Activated T-cell treated with anti-CD3 and anti-CD28 coated beads for 4 hours (primary cell): ENCODE measurements around the gene HSPBAP1.

ENCODE experiments used
- DNase-seq: peaks from one replicate; pipeline ENCODE4 v3.0.0-alpha.2; 2020

The HSPBAP1 gene

GRCh38 chr3:122793568-122794416 is at the start of gene HSPBAP1:
Gene HSPBAP1, minus strand, starts transcription at chr3:122793831. Its CDS starts 151 bp downstream, at chr3:122793680.
- peak; percentile 84 for DNase-seq

GRCh38 chr3:122835590-122835989 is 42.0 kb upstream of the HSPBAP1 start:
- DNase-seq, result no peak

- no peak for DNase-seq
These were observed 34.6 kb upstream of the HSPBAP1 start for GRCh38 chr3:122828281-122828680.

- DNase-seq, result no peak
These were observed 32.6 kb upstream of the HSPBAP1 start for GRCh38 chr3:122826278-122826677.

GRCh38 chr3:122825460-122825859 is 31.8 kb upstream of the HSPBAP1 start:
- no peak for DNase-seq

GRCh38 chr3:122824465-122825381 is 31.1 kb upstream of the HSPBAP1 start:
- no peak for DNase-seq

- DNase-seq, result no peak
These were observed 23.0 kb upstream of the HSPBAP1 start for GRCh38 chr3:122816587-122816986.

- DNase-seq, result no peak
These were observed 17.1 kb upstream of the HSPBAP1 start for GRCh38 chr3:122810734-122811133.

GRCh38 chr3:122803977-122804376 is 10.3 kb upstream of the HSPBAP1 start:
- DNase-seq, result no peak

GRCh38 chr3:122802323-122802722 is 8.7 kb upstream of the HSPBAP1 start:
- no peak for DNase-seq

GRCh38 chr3:122800706-122801237 is 7.1 kb upstream of the HSPBAP1 start:
- DNase-seq, result no peak

GRCh38 chr3:122800031-122800430 is 6.4 kb upstream of the HSPBAP1 start:
- no peak for DNase-seq

- no peak for DNase-seq
These were observed 5.7 kb upstream of the HSPBAP1 start for GRCh38 chr3:122799322-122799721.

GRCh38 chr3:122797291-122797690 is 3.7 kb upstream of the HSPBAP1 start:
- no peak for DNase-seq

GRCh38 chr3:122795674-122796195 is 2.1 kb upstream of the HSPBAP1 start:
- DNase-seq, result no peak

- DNase-seq, result peak; percentile 44
These were observed 1.4 kb upstream of the HSPBAP1 start, which contains the start of gene SLC49A4 for GRCh38 chr3:122794779-122795673. Gene SLC49A4, plus strand, starts transcription at chr3:122795069. Its CDS starts 124 bp downstream, at chr3:122795193.

GRCh38 chr3:122794483-122794778 is 800 bp upstream of the HSPBAP1 start:
- no peak for DNase-seq

GRCh38 chr3:122789585-122790273 is 3.9 kb downstream of the HSPBAP1 start:
- no peak for DNase-seq

GRCh38 chr3:122787872-122788271 is 5.8 kb downstream of the HSPBAP1 start:
- no peak for DNase-seq

GRCh38 chr3:122786066-122786465 is 7.6 kb downstream of the HSPBAP1 start:
- no peak for DNase-seq

GRCh38 chr3:122785231-122785630 is 8.4 kb downstream of the HSPBAP1 start:
- no peak for DNase-seq

- DNase-seq, result no peak
These were observed 9.2 kb downstream of the HSPBAP1 start for GRCh38 chr3:122784436-122784835.
